GM13977 (cell line): ENCODE data around the gene RELN.
"Not testable (repeated sequence)": the region's sequence is repeated elsewhere in the genome, so short reads cannot be mapped to it uniquely, and the experiment has no call there.

ENCODE experiments used
- DNase-seq: peaks from one replicate; pipeline ENCODE4 v3.0.0; 2012; ENCODE audit warnings: low spot score
- CTCF ChIP-seq: IDR thresholded peaks from 2 replicates; pipeline ENCODE4 v1.5.1; 2012; ENCODE audit warnings: mild to moderate bottlenecking, control low read depth; ENCODE audit not compliant: insufficient read depth; ENCODE audit errors: extremely low read depth, missing control alignments
- in situ Hi-C: fragments of 300-500 bp; cut with MboI; formaldehyde crosslinking; loops from one replicate; pipeline ENCODE4 v1.12.0; 2022; ENCODE audit warnings: low sequenced_read_pairs, low pct_unique_long_range_greater_than_20kb, mixed read lengths, inconsistent platforms; ENCODE audit not compliant: unreplicated experiment

RELN gene

GRCh38 chr7:103902917-103903316 lies 86.5 kb downstream of the RELN start:
- in situ Hi-C loops, result no loop called here
- no peak for TF ChIP-seq CTCF
- DNase-seq, result no peak

GRCh38 chr7:103896826-103897225 lies 92.6 kb downstream of the RELN start:
- DNase-seq, in situ Hi-C loops: not testable (repeated sequence)

GRCh38 chr7:103894656-103895596 lies 94.5 kb downstream of the RELN start:
- in situ Hi-C loops, result no loop called here
- no peak for TF ChIP-seq CTCF
- no peak for DNase-seq

GRCh38 chr7:103893350-103893749 lies 96.1 kb downstream of the RELN start:
- no peak for TF ChIP-seq CTCF
- DNase-seq, result no peak
- in situ Hi-C loops, result no loop called here

- in situ Hi-C loops, result no loop called here
- TF ChIP-seq CTCF, result no peak
Measured at GRCh38 chr7:103889451-103889850, 100.0 kb downstream of the RELN start.

DNA sequence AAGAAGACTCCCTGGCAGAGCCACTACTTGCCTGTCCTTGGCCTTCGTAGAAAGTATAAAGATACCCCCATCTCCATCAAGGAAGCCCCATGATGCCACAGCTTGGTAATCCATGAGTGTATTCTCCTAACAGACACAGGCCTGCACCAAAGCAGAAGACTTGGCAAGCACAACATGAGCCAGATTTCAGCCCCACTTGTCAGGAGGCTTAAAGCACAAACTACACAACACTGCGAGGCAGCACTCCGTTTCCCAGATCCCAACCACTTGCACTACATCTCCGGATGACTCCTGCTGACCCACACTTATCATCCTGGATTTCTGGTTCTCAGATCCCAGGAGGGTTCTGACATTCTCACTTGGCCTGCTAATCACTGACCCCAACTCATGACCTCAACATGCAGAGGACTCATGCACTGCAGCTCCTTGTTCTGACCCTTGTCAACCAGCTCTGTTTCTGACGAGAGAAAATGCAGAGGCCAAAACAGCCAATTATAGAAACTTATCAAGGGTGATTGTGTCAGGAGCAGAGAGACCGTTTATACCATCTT lies 100.8 kb downstream of the RELN start:
- no peak for TF ChIP-seq CTCF
- in situ Hi-C loops, result no loop called here
- DNase-seq, result no peak

More at GRCh38 chr7:103889451-103889850, 100.0 kb downstream of the RELN start:
- DNase-seq, result no peak
